Cardiac septum (tissue), 1 donor: ENCODE measurements around the gene TGM6. TPM values are rescaled to one million over a fixed set of nuclear protein-coding genes. Genes with fewer than 3 reads are reported as not detected.

ENCODE experiments used
- DNase-seq: peaks from one replicate; pipeline ENCODE4 v3.0.0-alpha.2; 2020; ENCODE audit warnings: low spot score
- intact Hi-C: fragments of 100-400 bp; cut with DNase I; formaldehyde crosslinking; loops from one replicate; pipeline ENCODE4 v1.14.0; 2022
- total RNA-seq: library from RNA; stranded (reverse); fragmentation: NEBNext Ultra II Directional; extraction: Animal tissue kit (Norgen Biotek cat#: 25700); gene quantifications from one replicate; pipeline ENCODE4 v1.2.1, GENCODE V29; 2021
- donor health status: DM: no; HTN: no; CAD: no.

The TGM6 gene
- total RNA-seq, 1 donor from 2014 or later = not detected

- intact Hi-C loops = no loop called here
- no peak for DNase-seq
Observed at GRCh38 chr20:2430538-2430937, 49.8 kb downstream of the TGM6 start.

DNA sequence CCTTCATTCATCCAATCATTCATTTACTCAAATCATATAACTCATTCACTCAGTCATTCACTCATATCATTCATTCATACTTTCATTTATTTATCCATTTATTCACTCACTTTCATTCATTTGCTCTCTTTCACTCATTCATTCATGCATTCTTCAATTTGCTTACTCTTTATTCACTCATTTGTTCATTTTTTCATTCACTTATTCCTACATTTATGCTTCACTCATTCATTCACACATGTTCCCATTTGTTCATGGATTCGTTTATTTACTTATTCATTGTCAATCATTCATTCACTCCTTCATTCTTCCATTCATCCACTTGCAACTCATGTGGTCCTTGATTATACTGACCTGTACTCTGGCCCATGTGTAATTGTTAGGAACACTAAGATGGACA lies 50.5 kb downstream of the TGM6 start:
- no peak for DNase-seq
- intact Hi-C loops = no loop called here

GRCh38 chr20:2446845-2447244 lies 66.1 kb downstream of the TGM6 start:
- intact Hi-C loops = no loop called here
- DNase-seq = no peak

- intact Hi-C loops = no loop called here
- no peak for DNase-seq
Observed at GRCh38 chr20:2449386-2449785, 68.7 kb downstream of the TGM6 start.

DNA sequence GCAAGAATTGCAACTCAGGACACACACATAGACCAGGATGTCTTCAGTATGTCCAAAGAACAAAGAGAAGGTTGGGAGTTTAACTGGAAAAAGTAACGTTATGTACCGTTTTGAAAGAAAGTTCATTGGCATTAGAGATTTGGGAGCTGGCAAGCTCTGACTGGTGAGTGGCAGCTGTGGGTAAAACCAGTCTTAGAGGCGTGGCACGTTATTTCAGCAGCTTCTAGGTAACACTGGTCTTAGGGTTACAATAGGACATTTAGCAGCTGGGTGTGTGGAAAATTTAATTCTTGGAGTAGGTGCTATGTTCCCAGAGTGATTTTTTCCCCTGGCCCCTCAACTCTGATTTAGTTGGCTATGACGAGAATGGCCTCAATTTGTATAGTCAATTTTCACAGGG lies 70.7 kb downstream of the TGM6 start:
- intact Hi-C loops = loop anchor here (5.0 kb wide), 2 partner anchors 244 to 489 kb away; no protein-coding TSS in a partner anchor
- DNase-seq = no peak

- intact Hi-C loops = loop anchor here (5.0 kb wide), 2 partner anchors 245 to 490 kb away; no protein-coding TSS in a partner anchor
- DNase-seq = peak; percentile 80
Observed at GRCh38 chr20:2451939-2452732, 71.4 kb downstream of the TGM6 start.

- DNase-seq = no peak
- intact Hi-C loops = loop anchor here (5.0 kb wide), 2 partner anchors 246 to 491 kb away; no protein-coding TSS in a partner anchor
Observed at GRCh38 chr20:2453792-2454191, 73.1 kb downstream of the TGM6 start.

- no peak for DNase-seq
- intact Hi-C loops = no loop called here
Observed at GRCh38 chr20:2455771-2456497, 75.2 kb downstream of the TGM6 start.

GRCh38 chr20:2458919-2459499 lies 78.3 kb downstream of the TGM6 start:
- intact Hi-C loops = no loop called here
- DNase-seq = no peak

GRCh38 chr20:2459981-2460751 lies 79.5 kb downstream of the TGM6 start:
- DNase-seq = no peak
- intact Hi-C loops = no loop called here

DNA sequence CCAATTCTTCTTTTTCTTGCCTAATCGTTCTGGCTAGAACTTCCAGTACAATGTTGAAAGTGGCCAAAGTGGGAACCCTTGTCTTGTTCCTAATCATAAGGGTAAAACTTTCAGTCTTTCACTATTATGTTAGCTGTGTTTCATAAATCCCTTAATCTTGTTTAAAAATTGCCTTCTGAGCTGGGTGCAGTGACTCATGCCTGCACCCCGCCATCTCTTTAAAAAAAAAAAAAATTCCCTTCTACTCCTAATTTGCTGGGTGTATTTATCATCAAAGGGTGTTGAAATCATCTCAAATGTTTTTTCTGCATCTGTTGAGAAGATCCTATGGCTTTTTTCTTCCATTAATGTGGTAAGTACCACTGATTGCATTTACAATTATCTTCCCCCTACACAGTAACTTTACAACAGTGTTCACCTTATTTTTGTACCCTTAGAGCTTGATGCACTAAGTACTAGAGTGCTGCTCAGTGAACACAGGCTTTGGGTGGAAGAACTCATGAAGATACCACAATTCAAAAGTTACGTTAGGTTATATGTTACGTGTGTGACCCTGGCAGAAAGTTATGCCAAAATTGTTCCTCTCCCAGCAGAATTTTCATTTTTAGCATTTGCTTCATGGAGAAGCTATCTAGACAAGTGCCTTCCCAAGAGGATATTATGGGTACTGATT lies 80.2 kb downstream of the TGM6 start:
- no peak for DNase-seq
- intact Hi-C loops = no loop called here

DNA sequence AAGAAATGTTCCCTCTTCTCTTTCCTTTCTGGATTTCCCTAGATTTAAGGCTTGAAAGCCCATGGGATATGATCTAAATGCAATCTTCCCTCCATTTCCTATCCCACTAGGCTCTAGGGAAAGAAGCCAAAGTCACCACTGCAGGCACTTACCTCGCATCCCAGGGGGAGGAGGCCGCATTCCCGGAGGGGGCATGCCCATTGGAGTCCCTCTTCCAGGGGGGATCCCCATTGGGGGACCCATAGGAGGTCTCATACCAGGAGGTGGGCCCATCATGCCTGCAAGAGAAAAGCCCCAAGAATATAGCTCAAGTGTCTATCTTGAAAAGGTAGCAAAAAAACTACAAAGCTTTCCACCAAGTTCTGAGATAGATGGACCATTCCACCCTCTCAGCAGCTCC lies 81.8 kb downstream of the TGM6 start:
- DNase-seq = no peak
- intact Hi-C loops = no loop called here

DNA sequence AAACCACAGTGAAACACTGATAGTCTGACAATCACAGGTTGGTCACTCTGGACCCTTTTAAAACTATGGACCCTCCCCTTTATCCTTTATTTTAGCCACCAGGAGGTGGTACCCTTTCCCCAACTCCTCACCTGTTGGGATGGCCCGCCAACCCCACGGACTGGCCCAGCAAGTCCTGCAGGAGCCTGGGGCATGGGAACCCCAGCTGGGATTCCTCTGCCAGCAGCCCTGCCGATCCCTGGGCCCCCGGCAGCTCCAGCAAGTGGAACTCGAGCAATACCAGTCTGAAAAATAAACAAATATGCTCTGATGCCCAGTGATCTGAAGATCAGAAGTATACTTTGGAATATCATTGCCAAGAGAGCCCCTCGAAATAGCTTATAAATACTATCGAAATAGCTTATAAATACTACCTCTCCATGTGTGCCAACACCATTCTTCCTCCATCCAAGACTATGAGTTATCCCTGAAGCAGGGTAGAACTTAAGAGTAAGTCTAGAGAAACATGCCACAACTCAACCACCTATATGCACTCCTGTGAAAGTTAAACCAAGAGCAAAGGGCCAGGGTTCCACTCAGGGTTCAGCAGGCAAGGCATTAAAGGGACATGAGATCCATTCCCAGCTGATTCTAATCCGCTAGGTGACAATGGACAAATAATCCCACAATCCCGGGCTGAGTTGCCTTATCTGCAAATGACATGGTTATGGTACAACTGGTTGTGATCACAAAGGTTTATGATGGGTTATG lies 83.1 kb downstream of the TGM6 start:
- no peak for DNase-seq
- intact Hi-C loops = no loop called here

DNA sequence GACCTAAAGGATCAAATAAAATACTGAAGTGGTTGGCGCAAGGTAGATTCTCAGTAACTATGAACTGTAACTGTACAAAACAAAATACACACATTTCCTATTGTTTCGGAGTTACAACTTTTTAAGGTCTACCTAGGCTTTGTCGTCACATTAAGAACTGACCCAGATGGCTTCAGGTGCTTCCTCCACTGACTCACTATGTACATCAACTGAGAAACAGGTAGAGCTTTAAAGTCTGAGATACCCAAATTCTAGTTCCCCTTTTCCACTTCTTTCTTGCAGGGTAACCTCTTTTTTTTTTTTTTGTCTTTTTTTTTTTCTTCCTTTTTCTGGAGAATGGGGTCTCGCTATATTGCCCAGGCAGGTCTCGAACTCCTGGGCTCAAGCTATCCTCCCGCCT lies 84.4 kb downstream of the TGM6 start:
- DNase-seq = no peak
- intact Hi-C loops = no loop called here

DNA sequence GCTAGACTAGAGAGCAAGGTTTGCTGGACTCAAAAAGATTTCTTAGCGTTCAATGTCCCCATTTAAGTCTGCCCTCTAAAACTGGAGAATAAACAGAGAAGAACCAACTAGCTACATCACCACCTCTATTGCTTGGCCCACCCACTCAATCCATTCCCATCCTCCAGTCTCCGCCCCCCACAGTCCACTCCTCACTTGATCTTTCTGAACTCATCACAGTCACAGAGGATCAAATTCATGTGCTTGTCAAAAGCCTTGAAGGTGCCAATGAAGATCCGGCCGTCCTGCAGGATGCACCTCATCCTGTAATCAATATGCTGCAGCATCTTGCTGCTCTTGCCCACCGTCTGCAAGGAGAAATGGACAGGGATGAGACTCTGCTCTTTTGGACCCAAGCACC lies 86.7 kb downstream of the TGM6 start:
- intact Hi-C loops = no loop called here

DNA sequence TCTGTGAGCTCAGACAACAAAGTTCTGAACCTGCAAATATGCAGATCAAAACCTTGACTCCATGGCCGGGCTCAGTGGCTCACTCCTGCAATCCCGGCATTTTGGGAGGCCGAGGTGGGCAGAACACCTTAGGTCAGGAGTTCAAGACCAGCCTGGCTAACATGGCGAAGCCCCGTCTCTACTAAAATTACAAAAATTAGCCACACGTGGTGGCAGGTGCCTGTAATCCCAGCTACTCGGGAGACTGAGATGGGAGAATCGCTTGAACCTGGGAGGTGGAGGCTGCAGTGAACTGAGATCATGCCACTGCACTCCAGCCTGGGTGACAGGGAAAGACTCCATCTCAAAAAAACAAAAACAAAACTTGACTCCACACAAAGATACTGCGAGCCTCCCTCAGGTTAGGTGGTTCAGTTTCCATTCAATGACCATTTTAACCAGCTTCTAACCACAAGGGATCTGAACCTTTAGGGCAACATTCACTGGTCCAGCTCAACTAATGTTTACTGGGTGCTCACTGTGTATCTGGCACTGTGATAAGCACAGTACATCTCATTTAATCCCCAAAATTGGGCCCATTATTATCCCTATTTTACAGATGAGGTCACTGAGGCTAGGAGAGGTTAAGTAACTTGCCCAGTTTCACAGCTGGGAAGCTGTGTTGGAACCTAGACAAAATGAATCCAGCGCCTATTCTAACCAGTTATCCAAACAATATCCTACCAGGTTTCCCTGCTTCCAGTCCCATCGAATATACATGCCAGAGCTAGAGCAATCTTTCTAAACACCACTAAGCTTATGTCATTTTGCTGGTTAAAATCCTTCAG lies 88.1 kb downstream of the TGM6 start:
- DNase-seq = no peak
- intact Hi-C loops = no loop called here

More for the DNA sequence above, 86.7 kb downstream of the TGM6 start:
- DNase-seq = no peak

- no peak for DNase-seq
- intact Hi-C loops = loop anchor here (5.0 kb wide), 2 partner anchors 52 to 192 kb away; partner anchors contain the start of gene IDH3B
Observed at GRCh38 chr20:2469991-2470422, 89.3 kb downstream of the TGM6 start.
